ENCODE results near the gene NDEL1.

Gene NDEL1

DNA sequence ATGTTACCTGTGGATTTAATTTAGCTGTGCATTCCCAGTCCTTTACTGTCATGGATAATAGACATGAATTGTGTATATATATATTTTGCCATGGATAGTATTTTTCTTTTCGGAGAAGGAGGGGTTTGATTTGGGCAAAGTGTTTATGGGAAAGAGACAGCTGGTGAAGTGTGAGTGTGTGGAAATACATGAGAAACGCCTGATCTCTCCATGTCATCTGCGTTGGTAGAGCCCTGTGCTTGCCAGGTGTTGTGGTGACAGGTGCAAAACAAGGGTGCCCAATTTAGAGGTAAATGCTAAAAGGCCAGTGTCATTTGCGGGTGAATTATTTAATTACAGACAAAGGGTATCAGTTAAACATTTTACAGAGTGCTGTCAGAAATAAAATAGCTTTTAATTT lies 23.4 kb downstream of the NDEL1 start:
- DNase-seq, result no peak

DNA sequence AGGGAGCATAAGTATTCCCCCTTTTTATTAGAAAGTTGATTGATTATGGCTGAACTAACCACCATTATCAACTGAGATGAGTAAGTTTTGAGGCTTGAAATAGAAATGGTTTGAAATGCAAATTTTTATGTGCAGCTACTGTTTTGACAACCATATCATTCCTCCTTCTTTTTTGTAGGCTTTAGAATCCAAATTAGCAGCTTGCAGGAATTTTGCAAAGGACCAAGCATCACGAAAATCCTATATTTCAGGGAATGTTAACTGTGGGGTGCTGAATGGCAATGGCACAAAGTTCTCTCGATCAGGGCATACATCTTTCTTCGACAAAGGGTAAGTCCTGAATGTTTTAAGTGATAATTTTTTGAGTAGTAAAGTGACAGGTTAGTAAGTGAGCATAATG lies 24.1 kb downstream of the NDEL1 start:
- DNase-seq, result no peak

DNA sequence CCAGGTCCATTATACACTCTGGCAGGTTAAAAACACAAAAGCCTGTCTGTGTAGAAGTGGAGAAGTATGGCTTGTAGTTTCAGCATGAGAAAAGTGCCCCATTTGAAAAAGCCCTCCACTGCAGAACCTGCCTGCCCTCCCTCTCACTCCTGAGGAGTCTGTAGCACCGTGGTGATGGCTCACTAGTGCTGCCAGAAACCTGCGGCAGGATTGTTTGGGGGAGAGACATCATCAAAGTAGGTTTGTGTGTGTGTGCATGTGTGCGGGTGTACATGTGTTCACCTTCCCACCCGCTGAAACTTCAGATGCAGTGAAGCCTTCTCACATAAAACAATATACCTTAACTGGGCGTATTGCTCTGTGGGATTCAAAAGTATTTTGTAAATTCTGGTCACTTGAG lies 26.9 kb downstream of the NDEL1 start:
- no peak for DNase-seq

DNA sequence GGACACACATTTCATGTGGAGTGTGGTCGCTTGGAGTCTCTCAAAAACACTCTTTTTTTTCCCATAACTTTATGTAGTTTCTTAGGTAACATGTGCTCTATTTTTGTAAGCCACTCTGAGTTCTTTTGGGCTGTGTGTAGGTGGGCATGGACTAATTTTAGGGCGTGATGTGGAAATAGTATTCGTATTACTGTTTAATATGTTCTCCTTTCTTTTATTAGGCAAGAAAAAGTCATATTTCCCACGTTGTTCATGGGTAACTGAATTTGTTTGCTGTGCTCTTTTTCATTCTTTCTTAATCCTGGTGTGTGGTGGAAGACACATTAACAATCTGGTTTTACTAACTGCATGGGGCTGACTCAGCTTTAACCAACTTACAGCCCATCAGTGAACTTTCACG lies 27.4 kb downstream of the NDEL1 start:
- no peak for DNase-seq

DNA sequence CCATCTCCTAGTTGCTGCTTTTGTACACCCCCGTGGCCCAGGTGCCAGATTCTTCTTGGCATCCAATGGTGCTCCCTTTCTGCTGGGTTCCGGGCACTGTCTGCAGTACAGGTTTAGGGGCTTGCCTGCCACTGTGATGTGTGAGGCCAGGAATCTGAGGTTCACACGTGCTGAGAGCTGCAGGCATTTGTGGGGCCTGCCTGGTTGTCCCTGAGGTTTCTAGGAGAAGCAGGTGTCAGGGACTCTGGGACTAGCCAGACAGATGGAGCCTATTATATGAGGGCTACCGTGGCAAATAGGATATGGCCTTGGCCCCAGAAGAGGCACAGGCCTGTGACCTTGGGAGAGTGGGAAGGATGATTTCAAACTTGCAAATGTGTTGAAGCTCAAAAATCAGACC lies 29.3 kb downstream of the NDEL1 start:
- no peak for DNase-seq

DNA sequence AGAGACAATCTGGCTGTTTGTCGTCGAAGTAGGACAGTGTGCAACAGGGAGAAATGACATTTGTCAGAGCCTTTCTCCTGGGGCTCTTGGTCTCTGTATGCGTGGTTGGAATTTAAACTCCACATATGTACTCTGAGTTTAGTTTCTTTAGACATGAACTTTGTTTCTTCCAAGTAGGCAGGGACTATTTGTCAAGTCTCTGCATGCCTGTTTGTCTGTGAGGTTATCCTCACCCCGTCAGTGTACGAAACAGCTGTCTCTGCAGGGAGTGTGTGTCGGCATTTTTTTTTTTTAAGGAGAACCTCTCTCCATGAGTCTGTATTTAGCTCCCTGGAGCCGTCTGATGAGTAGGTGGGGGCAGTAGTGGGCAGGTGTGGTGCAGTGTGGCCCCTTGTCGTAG lies 29.7 kb downstream of the NDEL1 start:
- DNase-seq, result no peak

DNA sequence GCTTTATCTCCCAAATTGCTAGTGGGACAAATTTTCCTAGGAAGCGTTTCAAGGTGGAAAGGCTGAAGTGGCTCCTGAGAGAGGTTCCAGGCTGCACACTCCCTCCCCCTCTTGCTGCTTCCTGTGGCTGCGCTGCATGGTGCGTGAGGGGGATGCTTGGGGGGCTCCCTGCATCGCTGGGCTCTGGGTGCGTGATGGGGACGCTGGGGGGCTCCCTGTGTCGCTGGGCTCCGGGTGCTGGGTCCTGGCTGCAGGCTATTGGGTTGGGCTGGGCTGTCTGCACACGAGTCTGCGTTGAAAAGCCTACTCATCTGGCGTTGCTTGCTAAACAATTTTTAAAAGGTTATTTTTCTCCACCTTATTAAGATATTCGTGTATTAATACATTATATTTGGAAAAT lies 30.1 kb downstream of the NDEL1 start:
- DNase-seq, result no peak

DNA sequence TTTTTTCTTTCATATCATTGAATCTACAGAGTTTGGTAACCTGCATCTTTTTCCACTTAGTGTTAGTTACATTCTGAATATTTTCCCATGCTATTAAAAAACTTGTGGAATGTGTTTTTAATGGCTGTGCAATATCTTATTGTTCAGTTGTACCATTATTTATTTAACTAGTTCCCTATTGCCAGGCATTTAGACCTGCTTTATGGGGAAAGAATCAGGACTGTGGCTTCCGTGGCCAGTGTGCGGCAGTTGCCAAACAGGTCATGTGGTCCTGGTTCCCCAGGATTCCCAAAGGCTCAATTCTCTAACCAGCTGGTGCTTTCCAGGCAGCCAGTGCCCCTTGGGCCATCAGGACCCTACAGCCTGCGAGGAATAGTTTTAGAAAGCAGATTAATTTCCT lies 30.8 kb downstream of the NDEL1 start:
- DNase-seq, result no peak

DNA sequence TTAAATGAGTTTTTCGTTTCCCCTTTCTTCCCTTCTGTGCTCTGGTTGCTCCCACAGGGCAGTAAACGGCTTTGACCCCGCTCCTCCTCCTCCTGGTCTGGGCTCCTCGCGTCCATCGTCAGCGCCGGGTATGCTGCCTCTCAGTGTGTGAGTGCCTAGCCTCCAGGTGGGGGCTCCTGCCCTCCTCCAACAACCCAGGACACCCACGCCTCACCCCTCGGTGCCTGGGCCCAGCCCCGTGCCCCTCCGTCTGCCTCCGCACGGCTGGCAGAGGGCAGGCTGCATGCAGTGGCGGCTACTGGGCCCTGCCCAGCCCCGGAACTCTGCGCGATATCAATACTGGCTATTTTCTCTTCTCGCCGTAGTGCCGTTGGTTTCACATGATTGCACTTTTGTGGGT lies 31.2 kb downstream of the NDEL1 start:
- no peak for DNase-seq

DNA sequence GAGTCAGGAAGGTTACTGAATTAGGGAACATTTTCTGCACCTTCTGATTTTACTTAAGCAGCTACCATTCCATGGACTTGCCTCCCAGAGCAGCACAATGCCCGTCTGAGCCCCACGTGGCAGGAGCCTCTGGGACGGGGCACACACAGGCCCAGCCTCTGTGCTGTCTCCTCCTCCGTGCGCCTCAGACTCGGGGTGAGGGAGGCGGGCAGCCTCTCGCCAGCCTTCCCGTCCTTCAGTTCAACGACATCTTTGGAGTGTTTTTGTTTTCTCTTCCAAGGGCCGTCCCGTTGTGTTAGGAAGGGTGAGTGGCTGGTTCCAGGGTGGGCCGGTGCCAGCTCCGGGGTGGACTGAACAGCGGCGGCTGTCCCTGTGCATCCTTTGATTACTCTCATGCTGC lies 31.8 kb downstream of the NDEL1 start:
- DNase-seq, result no peak

DNA sequence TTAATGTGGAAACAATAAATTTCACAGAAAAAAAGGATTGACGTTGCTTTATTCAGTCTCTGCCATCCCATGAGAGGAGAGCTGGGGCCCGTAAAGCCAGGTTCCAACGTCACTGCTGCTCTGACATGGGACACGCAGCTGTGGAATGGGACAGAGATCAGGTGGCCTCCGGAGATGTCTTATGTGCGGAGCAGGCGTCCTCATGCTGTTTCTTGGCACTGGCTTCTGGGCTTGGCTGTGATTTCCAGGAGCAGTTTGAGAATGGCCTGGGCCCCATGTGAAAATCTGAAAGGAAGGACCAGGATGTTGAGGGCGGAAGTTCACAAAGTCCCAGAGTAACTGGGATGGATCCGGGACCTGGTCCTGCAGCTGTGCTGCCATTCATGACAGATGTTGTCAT lies 32.4 kb downstream of the NDEL1 start:
- DNase-seq, result no peak

DNA sequence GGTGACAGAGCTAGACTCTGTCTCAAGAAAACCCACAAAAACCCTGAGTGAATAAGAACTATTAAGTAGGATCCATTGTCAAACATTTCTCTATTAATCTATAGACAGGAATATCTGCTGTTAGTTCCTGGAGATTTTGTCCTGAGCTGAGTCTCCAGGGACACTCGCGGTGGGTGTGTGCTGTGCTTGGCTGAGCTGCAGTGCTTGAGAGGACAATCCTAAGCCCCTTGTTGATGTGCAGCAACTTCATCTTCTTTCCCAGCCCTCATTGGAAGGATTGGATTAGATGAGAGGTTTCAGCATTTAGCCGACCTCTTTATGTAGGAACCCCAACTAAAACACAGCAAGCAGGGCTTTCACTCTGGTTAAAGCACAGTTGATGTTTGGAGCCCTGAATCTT lies 33.3 kb downstream of the NDEL1 start:
- no peak for DNase-seq

DNA sequence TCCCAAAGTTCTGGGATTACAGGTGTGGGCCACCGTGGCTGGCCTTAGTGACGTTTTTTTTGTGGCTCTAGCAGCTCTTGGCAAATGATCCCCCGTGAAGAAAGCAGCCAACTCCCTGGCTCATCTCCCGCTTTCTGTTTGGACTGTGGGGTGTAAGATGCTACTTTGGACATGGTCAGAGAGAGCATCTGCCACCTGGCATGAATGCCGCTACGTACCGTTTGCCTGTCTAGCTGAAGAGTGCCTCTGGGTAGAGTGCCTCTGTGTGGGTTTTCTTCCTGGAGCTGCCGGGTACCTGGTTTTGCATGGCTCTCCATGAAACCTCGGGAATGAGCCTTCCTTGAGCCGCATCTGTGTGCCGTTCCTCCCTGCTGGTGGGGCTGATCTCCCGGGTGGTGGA lies 34.3 kb downstream of the NDEL1 start:
- no peak for DNase-seq

DNA sequence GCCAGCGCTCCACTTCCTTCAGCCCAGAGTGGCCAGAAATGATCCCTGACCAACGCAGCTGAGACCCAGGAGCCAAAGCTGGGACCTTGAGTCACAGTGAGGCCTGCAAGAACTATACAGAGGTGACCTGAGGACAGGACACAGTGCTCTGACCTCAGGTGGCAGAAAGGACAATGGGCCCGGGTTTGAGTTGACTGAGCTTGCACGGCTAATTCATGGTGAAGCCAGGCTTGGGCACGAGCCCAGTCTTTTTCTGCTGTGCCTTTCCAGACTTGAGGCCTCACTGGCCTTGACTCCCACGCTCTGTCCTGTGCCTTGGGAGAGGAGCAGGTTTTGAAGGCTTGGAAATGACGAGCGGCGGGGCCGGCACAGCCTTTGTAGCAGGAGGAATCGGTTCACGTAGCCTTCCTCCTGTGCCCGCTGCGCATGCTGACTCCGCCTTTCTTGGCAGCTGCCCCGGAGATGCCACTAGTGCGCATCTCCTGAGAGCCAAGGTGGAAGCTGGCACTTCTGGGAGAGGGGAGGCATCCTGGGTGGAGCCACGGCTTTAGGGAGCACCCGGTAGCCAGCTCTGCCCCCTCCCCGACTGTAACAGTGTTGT lies 34.9 kb downstream of the NDEL1 start:
- no peak for DNase-seq

DNA sequence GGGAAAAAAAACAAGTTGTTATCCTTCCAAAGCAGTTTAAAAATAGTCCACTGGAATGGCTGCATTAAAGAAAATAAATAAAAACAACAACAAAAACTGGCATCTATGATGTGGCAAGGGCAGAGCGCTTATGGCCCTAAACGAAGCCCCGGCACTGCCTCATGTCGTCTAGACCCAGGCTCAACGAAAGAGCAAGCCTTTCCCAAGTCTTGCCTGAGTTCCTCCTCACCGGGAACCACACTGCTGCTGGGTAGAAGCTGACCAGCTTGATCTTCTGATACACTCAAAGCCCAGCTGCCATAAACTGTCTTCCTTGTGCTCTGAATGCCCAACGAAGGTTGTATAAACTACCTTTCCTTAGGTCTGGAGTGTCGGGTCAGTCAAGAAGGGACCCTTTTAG lies 37.0 kb downstream of the NDEL1 start:
- no peak for DNase-seq

DNA sequence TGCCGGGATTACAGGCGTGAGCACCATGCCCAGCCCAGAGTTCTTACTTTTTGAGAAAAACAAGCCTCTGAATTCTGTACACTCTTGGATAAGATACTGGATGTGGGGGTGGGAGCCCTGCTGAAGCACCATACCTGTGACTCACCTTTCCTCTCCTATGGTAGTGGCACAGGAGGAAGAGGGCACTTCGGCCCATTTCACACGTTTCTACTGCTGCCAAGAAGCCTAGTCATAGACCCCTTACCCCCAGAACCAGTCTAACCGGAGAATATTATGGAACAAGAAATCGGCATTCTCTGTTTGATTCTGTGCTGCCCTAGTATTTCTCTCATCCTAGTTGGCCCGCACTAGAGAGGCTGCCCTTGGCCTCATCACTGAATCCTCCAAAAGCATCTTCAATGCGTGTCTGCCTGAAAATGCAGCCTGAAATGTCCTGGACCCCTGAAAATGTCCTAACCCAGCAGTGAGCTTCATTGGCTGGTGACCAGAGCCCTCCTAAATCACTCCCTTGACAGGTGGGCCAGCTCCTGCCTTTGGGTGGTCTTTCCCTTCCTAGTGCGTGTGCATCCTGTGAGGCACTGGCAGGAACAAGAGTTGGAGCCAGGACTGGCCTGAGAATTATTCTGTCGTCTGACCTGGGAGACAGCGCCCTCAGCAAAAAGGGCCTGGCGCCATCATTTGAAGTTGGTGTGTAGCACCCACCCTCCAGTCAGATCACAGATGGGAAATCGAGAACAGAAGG lies 37.9 kb downstream of the NDEL1 start:
- no peak for DNase-seq

DNA sequence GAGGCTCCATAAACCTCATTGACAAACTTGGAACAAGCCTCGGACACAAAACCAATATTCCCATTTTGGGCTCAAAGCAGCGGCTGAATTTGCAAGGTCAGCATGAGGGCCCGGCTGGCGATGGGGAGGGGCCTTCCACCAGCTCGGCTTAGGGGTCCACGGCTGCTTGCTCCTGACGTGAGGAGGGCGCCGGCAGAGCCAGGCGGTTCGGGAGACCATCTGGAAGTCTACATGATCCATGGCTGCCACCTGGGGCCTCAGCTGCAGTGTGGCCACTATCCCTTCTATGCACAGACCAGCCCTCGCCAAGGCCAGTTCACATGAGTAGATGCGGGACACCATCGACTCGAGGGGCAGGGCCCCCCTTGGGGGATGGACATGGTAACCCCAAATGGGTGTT lies 39.1 kb downstream of the NDEL1 start:
- no peak for DNase-seq

DNA sequence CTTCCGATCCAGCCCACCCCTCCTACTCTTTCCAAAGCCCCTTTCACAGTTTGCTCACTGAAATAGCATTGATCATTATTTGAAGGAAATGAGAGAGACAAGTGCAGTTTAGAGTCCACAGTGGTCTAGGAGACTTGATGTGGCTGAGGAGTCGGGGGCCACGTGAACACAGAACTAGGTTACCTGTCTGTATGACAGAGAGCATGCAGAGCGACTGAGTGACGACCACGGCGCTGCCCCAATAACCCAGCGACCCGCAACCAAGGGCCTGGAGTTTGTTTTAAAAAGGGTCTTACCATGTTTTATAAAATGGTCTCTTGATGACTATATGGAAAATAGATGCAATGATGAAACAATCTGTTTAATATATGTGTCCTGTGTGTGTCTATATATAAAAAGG lies 39.5 kb downstream of the NDEL1 start:
- DNase-seq, result no peak

DNA sequence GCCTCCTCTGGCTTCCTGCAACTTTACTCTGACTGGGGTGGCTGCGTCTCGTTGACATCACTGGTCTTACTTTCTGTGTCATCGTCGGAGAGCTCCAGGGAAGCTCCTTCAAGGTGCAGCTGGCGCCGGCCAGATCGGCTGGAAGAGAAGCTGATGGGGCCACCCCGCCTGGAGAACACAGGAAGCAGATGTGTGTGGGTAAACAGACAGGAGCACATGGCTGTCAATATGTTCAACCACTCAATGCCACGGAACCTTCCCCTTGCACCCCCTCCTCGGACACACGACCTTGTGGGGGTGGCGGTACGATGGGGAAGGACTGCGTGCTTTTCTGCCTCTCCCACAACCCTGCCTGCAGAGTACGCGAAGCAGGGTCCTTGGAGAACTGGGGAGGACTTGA lies 40.1 kb downstream of the NDEL1 start:
- no peak for DNase-seq

DNA sequence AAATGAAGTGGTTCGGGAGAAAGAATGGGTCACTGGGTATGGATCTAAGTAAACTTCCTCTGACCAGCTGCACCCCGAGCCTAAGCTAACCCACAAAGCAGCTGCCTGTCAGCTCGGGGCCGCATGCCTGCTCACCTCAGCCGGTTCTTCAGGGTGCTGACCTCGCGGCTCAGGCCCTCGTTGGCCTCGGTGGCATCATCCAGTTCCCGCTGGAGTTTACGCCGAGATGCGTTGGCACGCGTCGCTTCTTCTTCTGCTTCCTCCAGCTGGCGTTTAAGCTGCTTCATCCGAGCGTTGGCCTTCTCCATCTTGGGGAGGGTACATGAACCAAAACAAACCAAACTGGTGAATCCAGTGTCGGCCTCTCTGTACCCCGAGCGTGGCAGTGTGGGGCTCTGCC lies 41.1 kb downstream of the NDEL1 start:
- no peak for DNase-seq

DNA sequence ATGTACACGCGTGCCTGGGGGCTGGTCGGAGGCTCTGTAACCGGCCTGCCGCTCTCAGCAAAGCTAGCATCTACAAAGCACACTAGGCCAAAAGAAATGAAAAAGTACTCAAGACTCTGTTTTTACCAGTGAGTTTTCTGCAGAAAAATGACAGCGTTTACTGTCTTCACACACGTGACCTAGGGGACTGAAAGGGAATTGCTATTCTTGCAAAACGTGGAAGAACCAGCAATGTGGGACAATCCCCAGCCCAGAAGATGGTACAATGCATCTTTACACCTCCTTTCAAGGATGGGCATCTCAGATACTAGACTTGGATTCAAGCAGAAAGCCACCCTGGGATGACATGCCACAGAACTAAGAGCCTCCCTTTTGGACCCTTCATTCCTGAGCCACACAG lies 41.5 kb downstream of the NDEL1 start:
- DNase-seq, result no peak

DNA sequence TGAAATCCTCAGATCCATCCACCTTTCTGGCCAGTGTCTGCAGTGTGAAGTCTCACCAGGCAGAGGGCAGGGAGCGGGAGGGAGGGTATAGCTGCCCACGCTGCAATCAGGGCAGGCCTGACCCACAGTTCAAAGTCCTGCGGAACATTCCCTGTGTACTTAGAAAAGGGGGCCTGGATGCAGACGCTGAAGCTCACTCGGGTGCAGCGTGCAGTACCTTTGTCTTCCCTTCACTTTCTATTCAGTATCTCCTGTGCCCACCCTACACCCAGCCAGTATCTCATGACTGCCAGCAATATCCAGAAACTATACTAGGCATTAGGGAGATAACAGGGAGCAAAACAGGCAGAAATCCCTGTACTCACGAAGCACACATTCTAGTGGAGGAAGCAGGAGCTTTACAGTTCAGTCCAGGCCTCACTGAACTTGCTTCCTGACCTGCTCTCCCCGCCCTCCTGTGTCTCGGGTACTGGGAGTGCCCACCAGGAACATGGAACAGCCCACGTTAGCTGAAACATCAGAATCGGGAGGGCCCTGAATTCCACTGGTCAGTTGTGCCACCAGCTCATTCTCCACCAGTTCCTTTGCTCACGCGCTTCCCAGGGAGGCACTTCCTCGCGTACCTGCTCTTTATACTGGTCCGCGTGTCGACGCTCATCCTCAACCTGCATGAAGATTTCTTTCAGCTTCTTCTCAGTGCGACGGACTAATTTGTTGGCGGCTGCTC lies 42.2 kb downstream of the NDEL1 start:
- no peak for DNase-seq

DNA sequence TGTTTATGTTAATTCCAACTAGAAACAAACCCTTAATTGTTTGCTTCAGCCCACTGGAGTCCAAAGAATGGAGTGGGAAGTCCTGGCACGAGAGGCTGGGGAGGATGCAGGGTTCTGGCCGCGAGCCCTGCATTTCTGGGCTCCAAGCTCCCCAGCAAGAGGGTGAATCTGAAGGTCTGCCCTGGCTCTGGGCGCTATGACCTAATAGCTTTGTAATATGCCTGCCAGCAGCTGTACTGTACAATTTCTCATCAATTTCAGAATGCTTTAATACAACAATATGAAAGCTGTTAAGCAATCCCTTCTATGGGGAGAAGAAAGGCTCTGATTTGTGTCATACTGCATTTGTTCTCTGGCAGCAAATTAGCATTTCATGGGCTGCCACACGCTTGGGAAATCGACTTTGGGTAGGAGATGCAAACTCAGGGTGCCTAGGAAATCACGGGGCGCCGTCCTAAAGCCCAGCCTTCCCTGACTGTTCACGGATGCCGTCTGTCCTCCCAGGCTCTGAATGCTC lies 43.8 kb downstream of the NDEL1 start:
- DNase-seq, result no peak

All from stimulated activated CD4-positive, alpha-beta T cell treated with anti-CD3 and anti-CD28 coated beads, Interleukin-15, amount 100 ng/mL, for 24 hours (primary cell).